Vagina (tissue), 2 donors: Measurements from ENCODE around the gene DAZAP1. TPM values are rescaled to one million over a fixed set of nuclear protein-coding genes. Genes with fewer than 3 reads are reported as not detected.
"Not testable (repeated sequence)": the region's sequence is repeated elsewhere in the genome, so short reads cannot be mapped to it uniquely, and the experiment has no call there.

Experiments used
- DNase-seq, 2 donors: peaks; one replicate each; pipeline ENCODE4 v3.0.0-alpha.2; 2017; ENCODE audit errors: extremely low spot score in 2 of 2
- H3K27ac ChIP-seq: fragments of 200-600 bp; sonication (generic); one replicate; pipeline ENCODE4 v1.5.1; 2019
- H3K27me3 ChIP-seq: fragments of 200-600 bp; sonication (generic); one replicate; pipeline ENCODE4 v1.5.1; 2019
- H3K36me3 ChIP-seq, 2 donors: fragments of 200-600 bp; sonication (generic); one replicate each; pipeline ENCODE4 v1.5.1; 2017 to 2019
- H3K4me1 ChIP-seq: fragments of 200-600 bp; sonication (generic); one replicate; pipeline ENCODE4 v1.5.1; 2019
- H3K4me3 ChIP-seq, 2 donors: fragments of 200-600 bp; sonication (generic); 1 replicate in 1 of 2; 2 replicates in 1 of 2; pipeline ENCODE4 v1.5.1; 2016 to 2019
- H3K9me3 ChIP-seq: fragments of 200-600 bp; sonication (generic); one replicate; pipeline ENCODE4 v1.5.1; 2019
- POLR2A ChIP-seq, 2 donors: fragments of 450-650 bp; IDR thresholded peaks; one replicate each; pipeline ENCODE4 v1.6.1; 2017; ENCODE audit warnings: antibody characterized with exemption in 2 of 2, mild to moderate bottlenecking in 2 of 2, moderate library complexity in 2 of 2
- POLR2AphosphoS5 ChIP-seq, 2 donors: sonication (generic); formaldehyde crosslinking; IDR thresholded peaks; one replicate each; pipeline ENCODE4 v1.9.0; 2017; ENCODE audit warnings: antibody characterized with exemption in 2 of 2, mild to moderate bottlenecking in 2 of 2, low read depth in 1 of 2; ENCODE audit not compliant: insufficient read depth in 1 of 2
- intact Hi-C: fragments of 100-400 bp; cut with DNase I; formaldehyde crosslinking; loops from one replicate; pipeline ENCODE4 v1.15.1; 2023
- total RNA-seq: library from RNA; depleted of rRNA; stranded (reverse); fragments of >200 nt; gene quantifications from one replicate; pipeline ENCODE4 v1.2.3, GENCODE V29; 2016
- TF ChIP-seq, protein P1 (sequence below), 3 experiments: fragments of 450-650 bp in 2 of 3; fragments of 200-600 bp in 1 of 3; sonication (generic) in 1 of 3; IDR thresholded peaks; one replicate each; pipeline ENCODE4 v1.5.1; 2017 to 2019; ENCODE audit warnings: antibody characterized with exemption in 3 of 3, mild to moderate bottlenecking in 2 of 3, moderate library complexity in 2 of 3

DAZAP1 gene
- total RNA-seq, 1 donor from 2014 or later: 29.7 TPM

DNA sequence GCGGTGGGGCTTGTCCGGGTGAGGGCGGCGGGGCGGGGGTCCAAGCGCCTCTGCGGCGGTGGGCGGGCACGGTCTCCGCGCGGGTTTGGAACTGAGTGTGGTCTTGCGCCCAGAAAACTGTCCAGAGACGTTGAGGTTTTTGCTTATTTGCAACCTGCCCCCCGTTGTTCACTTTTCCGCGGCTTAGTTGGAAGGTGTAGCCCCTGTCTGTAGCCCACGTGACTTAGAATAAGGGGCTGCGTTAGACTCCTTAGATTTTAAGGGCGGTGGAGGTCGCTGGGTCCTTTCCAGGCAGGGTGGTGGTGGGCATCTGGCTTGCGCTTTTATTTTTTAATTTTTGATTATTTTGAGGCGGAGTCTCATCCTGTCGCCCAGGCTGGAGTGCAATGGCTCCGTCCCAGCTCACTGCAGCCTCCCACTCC lies 31.6 kb downstream of the DAZAP1 start:
- Histone ChIP-seq H3K36me3 (peaks cover 0 to 51% of the 10 kb centered on the region in 2 donors), H3K27me3 (no peaks in the 10 kb centered on the region), H3K27ac (peak overlapping the region; percentile 69), H3K9me3 (no peaks in the 10 kb centered on the region), H3K4me1 (peaks cover 33% of the 10 kb centered on the region), H3K4me3 (peak overlapping the region; percentile 72 to 83)
- intact Hi-C loops: no loop called here
- no peak for DNase-seq
- TF ChIP-seq, protein P1, sequence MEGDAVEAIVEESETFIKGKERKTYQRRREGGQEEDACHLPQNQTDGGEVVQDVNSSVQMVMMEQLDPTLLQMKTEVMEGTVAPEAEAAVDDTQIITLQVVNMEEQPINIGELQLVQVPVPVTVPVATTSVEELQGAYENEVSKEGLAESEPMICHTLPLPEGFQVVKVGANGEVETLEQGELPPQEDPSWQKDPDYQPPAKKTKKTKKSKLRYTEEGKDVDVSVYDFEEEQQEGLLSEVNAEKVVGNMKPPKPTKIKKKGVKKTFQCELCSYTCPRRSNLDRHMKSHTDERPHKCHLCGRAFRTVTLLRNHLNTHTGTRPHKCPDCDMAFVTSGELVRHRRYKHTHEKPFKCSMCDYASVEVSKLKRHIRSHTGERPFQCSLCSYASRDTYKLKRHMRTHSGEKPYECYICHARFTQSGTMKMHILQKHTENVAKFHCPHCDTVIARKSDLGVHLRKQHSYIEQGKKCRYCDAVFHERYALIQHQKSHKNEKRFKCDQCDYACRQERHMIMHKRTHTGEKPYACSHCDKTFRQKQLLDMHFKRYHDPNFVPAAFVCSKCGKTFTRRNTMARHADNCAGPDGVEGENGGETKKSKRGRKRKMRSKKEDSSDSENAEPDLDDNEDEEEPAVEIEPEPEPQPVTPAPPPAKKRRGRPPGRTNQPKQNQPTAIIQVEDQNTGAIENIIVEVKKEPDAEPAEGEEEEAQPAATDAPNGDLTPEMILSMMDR (IDR thresholded peaks at IDR 0.05): no peak
- TF ChIP-seq POLR2AphosphoS5 (IDR thresholded peaks at IDR 0.05; ENCODE audit: insufficient read depth in 1 of 2, low read depth in 1 of 2): no peak
- no peak for TF ChIP-seq POLR2A (IDR thresholded peaks at IDR 0.05)

DNA sequence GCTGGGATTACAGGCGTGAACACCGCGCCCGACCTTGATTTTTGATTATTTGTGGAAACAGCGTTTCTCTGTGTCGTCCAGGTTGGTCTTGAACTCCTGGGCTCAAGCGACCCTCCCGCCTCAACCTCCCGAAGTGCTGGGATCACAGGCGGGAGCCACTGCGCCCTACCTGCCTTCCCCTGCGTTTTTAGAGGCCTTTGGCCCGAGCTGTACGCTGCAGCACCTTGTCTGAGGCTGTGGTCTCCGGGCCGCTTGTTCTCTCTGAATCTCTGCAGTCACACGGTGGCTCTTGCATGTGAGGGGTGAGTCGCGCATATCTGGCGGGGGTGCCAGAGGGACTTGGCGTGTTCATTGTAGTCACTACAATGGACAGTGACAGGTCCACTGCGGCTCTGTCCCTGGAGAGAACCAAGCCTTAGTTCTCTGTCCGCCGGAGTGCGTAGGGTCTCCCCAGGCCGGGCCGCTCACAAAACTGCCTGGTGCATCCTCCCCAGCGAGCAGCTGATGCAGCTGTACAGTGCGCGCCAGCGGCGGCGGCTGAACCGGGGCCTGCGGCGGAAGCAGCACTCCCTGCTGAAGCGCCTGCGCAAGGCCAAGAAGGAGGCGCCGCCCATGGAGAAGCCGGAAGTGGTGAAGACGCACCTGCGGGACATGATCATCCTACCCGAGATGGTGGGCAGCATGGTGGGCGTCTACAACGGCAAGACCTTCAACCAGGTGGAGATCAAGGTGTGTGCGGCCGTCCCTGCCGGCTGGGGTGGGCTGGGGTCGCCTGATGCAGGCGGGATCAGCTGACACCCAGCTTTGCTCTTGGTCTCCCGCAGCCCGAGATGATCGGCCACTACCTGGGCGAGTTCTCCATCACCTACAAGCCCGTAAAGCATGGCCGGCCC lies 32.4 kb downstream of the DAZAP1 start:
- DNase-seq, H3K27ac ChIP-seq, H3K9me3 ChIP-seq, H3K27me3 ChIP-seq: not testable (repeated sequence)
- intact Hi-C loops: loop anchor here (10.0 kb wide), 1 partner anchor 165 kb away; the partner anchor contains the start of gene FAM174C
- Histone ChIP-seq H3K4me1 (peaks cover 36% of the 10 kb centered on the region), H3K36me3 (peaks cover 0 to 43% of the 10 kb centered on the region in 2 donors), H3K4me3 (peak overlapping the region; percentile 72 to 83)

DNA sequence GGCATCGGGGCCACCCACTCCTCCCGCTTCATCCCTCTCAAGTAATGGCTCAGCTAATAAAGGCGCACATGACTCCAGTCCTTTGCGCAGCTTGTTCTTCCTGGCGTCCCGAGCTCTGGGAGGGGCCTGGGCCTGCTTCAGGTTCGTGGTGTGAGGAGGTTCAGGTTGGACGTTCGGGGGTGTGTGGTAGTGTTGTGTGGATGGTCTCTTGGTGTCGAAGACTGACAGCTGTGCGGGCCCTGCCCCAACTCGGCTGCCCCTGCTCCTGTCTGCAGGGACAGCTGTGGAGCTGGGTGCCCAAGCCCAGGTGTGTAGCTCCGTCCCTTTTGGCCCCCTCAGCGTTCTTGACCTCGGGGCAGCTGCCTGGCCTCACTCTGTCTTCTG lies 33.0 kb downstream of the DAZAP1 start:
- intact Hi-C loops: loop anchor here (10.0 kb wide), 1 partner anchor 166 kb away; the partner anchor contains the start of gene FAM174C
- TF ChIP-seq POLR2A (IDR thresholded peaks at IDR 0.05): no peak
- Histone ChIP-seq H3K27ac (no peak overlapping the region), H3K27me3 (no peaks in the 10 kb centered on the region), H3K36me3 (peaks cover 0 to 37% of the 10 kb centered on the region in 2 donors), H3K4me3 (no peak overlapping the region), H3K4me1 (peaks cover 43% of the 10 kb centered on the region), H3K9me3 (no peaks in the 10 kb centered on the region)
- no peak for DNase-seq

DNA sequence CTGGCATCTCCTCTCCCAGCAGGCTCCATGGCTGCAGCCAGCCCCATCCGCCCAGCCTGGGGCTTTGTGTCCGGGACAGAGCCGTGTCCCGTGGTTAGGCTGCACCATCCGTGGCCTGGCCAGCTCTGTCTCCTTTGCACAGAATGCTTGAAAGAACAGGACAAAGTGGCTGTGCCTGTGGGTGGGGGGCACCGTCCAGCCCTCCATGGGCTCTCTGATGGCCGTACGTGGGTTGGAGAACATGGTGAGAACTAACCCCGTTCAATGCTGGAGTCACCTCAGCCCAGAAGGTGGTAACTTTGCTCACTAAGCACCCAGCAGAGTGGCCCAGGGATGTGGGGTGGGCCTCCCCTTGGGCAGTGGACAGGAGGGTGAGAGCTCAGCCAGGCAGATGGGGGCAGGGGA lies 33.6 kb downstream of the DAZAP1 start:
- H3K4me3 ChIP-seq: no peak overlapping the region
- DNase-seq: no peak
- H3K36me3 ChIP-seq: peaks cover 0 to 36% of the 10 kb centered on the region in 2 donors
- H3K27ac ChIP-seq: no peak overlapping the region
- H3K27me3 ChIP-seq: peaks cover 5% of the 10 kb centered on the region
- TF ChIP-seq POLR2AphosphoS5 (IDR thresholded peaks at IDR 0.05; ENCODE audit: insufficient read depth in 1 of 2, low read depth in 1 of 2) (no peak), POLR2A (IDR thresholded peaks at IDR 0.05) (no peak)
- TF ChIP-seq, protein P1 (IDR thresholded peaks at IDR 0.05): no peak
- intact Hi-C loops: loop anchor here (10.0 kb wide), 1 partner anchor 166 kb away; the partner anchor contains the start of gene FAM174C
- peaks cover 49% of the 10 kb centered on the region for H3K4me1 ChIP-seq
- H3K9me3 ChIP-seq: no peaks in the 10 kb centered on the region

DNA sequence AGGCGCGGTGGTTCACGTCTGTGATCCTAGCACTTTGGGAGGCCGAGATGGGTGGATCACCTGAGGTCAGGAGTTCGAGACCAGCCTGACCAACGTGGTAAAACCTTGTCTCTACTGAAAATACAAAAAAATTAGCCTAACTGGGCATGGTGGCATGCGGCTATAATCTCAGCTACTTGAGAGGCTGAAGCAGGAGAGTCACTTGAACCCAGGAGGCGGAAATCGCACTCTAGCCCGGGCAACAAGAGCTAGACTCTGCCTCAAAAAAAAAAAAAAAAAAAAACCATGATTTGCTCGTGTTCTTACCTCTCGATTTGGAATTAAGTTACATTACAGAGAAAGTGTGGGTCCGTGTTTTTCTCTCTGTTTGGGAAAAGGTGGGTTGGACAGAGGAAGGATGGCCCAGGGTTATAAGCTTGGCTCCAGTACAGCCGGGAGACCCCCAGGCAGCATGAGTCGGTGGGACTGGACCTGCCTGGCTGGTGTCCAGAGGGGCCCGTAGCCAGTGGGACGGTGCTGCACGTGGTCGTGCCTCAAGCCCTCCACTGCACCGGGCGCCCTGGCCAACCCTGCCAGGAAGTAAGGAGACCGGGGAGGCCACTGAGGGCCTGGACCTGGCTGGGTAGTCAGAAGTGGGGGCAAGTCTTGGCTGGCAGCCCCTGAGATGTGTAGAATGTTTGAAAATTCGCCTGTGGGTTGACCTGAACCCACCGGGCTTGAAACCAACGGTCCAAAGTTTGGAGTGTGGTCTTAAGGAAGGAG lies 34.5 kb downstream of the DAZAP1 start:
- no peak overlapping the region for H3K27ac ChIP-seq
- no peak for DNase-seq
- intact Hi-C loops: loop anchor here (10.0 kb wide), 1 partner anchor 167 kb away; the partner anchor contains the start of gene FAM174C
- H3K36me3 ChIP-seq: peaks cover 0 to 36% of the 10 kb centered on the region in 2 donors
- H3K9me3 ChIP-seq: no peaks in the 10 kb centered on the region
- peaks cover 56% of the 10 kb centered on the region for H3K4me1 ChIP-seq
- TF ChIP-seq, protein P1 (IDR thresholded peaks at IDR 0.05): no peak
- no peak for TF ChIP-seq POLR2AphosphoS5 (IDR thresholded peaks at IDR 0.05; ENCODE audit: insufficient read depth in 1 of 2, low read depth in 1 of 2)
- no peak for TF ChIP-seq POLR2A (IDR thresholded peaks at IDR 0.05)
- H3K27me3 ChIP-seq: peaks cover 13% of the 10 kb centered on the region
- no peak overlapping the region for H3K4me3 ChIP-seq
